D341Med (cell line): ENCODE data around the gene PTH2.
A peak's percentile ranks its signal among the peaks of the same experiment; 100 is the strongest.

ENCODE experiments used
- DNase-seq: peaks from one replicate; pipeline ENCODE4 v3.0.0; 2012; ENCODE audit warnings: low spot score

Gene PTH2

GRCh38 chr19:49409441-49410029, 13.7 kb downstream of the PTH2 start:
- no peak for DNase-seq

- no peak for DNase-seq
Measured at GRCh38 chr19:49408816-49409440, 14.3 kb downstream of the PTH2 start.

- no peak for DNase-seq
Measured at GRCh38 chr19:49407482-49408015, 15.7 kb downstream of the PTH2 start.

- no peak for DNase-seq
Measured at GRCh38 chr19:49407079-49407478, 16.2 kb downstream of the PTH2 start.

GRCh38 chr19:49403404-49404187, 19.6 kb downstream of the PTH2 start:
- no peak for DNase-seq

- no peak for DNase-seq
Measured at GRCh38 chr19:49400029-49400428, 23.2 kb downstream of the PTH2 start.

GRCh38 chr19:49398931-49399330, 24.3 kb downstream of the PTH2 start:
- no peak for DNase-seq

GRCh38 chr19:49398001-49398615, 25.1 kb downstream of the PTH2 start:
- no peak for DNase-seq

- no peak for DNase-seq
Measured at GRCh38 chr19:49396738-49397505, 26.3 kb downstream of the PTH2 start.

GRCh38 chr19:49395581-49396407, 27.4 kb downstream of the PTH2 start:
- DNase-seq = peak; percentile 75

GRCh38 chr19:49393881-49394280, 29.4 kb downstream of the PTH2 start:
- DNase-seq = peak; percentile 18

- DNase-seq = peak; percentile 89
Measured at GRCh38 chr19:49391581-49392399, 31.5 kb downstream of the PTH2 start.

- DNase-seq = no peak
Measured at GRCh38 chr19:49390929-49391359, 32.3 kb downstream of the PTH2 start.

GRCh38 chr19:49390131-49390928, 32.9 kb downstream of the PTH2 start:
- no peak for DNase-seq

- DNase-seq = no peak
Measured at GRCh38 chr19:49389406-49389805, 33.8 kb downstream of the PTH2 start.

- DNase-seq = no peak
Measured at GRCh38 chr19:49387936-49388372, 35.3 kb downstream of the PTH2 start, which contains the start of gene KASH5. Gene KASH5 (plus strand): TSS chr19:49388249. CDS start chr19:49390884, 2,635 bp downstream.

GRCh38 chr19:49383599-49383998, 39.6 kb downstream of the PTH2 start:
- no peak for DNase-seq

- no peak for DNase-seq
Measured at GRCh38 chr19:49382639-49383038, 40.6 kb downstream of the PTH2 start.

- no peak for DNase-seq
Measured at GRCh38 chr19:49380391-49380790, 42.9 kb downstream of the PTH2 start.
